ENCODE results near the gene TMEM132D.

DNA sequence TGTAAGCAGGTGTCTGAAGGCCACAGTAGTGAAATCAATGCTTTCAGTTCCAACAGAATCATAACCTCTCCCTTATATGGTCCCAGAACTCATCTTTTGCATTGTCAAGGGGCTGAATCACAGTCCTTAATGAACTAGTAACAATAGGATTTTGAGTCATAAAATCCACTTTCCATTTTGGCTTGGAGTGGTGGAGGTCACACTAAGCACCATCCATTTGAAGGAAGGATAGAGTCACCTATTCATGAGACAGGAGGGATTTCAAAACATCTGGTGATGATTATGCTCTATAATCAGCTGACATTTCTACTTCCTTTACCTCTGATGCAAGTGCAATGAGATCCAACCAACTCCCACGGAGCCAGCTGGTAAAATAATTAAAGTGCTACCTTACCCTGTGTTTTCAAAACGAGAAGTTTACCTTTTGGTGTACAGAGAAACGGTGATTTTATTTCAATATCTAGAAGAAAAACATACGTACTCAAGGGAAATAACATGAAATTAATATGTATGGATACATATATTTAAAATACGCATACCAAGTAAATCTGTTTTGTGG, 59.1 kb downstream of the TMEM132D start:
- TF ChIP-seq, protein P1, sequence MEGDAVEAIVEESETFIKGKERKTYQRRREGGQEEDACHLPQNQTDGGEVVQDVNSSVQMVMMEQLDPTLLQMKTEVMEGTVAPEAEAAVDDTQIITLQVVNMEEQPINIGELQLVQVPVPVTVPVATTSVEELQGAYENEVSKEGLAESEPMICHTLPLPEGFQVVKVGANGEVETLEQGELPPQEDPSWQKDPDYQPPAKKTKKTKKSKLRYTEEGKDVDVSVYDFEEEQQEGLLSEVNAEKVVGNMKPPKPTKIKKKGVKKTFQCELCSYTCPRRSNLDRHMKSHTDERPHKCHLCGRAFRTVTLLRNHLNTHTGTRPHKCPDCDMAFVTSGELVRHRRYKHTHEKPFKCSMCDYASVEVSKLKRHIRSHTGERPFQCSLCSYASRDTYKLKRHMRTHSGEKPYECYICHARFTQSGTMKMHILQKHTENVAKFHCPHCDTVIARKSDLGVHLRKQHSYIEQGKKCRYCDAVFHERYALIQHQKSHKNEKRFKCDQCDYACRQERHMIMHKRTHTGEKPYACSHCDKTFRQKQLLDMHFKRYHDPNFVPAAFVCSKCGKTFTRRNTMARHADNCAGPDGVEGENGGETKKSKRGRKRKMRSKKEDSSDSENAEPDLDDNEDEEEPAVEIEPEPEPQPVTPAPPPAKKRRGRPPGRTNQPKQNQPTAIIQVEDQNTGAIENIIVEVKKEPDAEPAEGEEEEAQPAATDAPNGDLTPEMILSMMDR (IDR thresholded peaks at IDR 0.05), result no peak
- no peak for TF ChIP-seq POLR2A (IDR thresholded peaks at IDR 0.05)

Measured in body of pancreas (tissue), 4 donors.